Left renal pelvis (tissue), 4 donors: ENCODE data around the gene FAM120A. TPM values are rescaled to one million over a fixed set of nuclear protein-coding genes. Genes with fewer than 3 reads are reported as not detected.

Source experiments
- DNase-seq, 4 donors: peaks; one replicate each; pipeline ENCODE4 v3.0.0-alpha.2; 2013; ENCODE audit warnings: low read depth in 4 of 4, low spot score in 3 of 4
- polyA plus RNA-seq, 4 donors: library from polyadenylated mRNA; unstranded; fragments of 120-200 nt; gene quantifications; one replicate each; pipeline ENCODE4 v1.2.1, GENCODE V29; 2013; ENCODE audit not compliant: insufficient read length in 4 of 4

FAM120A gene
- polyA plus RNA-seq, 4 donors: 60.6 to 78.3 (median 78.0) TPM

- DNase-seq: no peak
Observed at GRCh38 chr9:93606187-93606586, 154.7 kb downstream of the FAM120A start.

DNA sequence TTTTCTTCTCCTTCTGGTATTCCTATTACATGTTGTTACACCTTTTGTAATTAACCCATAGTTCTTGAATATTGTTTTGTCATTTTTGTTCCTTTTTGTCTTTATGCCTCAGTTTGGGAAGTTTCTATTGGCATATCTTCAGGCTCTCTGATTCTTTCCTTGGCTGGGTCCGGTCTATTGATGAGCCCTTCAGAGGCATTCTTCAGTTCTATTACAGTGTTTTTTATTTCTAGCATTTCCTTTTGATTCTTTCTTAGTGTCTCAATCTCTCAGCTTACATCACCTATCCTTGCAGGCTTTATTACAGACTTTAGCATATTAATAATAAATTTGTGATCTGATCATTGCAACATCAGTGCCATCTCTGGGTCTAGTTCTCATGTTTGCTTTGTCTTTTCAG, 158.7 kb downstream of the FAM120A start:
- no peak for DNase-seq

DNA sequence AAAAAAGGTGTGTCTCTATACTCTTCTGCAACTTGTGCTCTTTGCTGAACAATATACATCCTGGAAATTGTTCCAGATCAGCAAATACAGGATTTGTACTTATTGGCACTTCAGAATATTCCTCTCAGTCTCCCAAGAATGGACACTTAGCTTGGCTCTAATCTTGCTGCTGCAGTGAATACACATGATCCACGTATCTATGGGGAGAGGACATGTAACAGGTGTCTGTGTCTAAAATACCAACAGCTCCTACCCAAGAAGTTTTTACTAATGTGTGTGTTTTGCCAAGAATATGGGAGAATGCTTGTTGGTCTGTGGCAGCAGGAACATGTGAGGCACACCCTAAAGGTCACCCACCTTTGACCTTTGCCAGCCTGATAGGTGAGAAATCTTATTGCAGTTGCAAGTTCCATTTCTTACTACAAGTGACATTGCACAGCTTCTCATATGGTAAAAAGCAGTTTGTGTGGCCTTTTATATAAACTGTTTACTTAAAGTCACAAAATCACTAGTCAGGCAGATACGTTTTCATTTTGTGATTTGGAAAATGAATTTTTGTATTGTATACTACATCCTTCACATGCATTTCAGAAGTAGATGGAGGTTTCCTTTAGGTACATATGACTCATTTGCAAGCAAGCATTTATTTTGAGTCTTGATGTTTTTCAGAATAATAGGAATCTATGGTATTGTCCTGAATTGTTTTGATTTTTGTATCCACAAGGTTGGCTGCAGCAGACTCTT, 160.7 kb downstream of the FAM120A start:
- no peak for DNase-seq

- no peak for DNase-seq
Observed at GRCh38 chr9:93612796-93613154, 161.3 kb downstream of the FAM120A start.

DNA sequence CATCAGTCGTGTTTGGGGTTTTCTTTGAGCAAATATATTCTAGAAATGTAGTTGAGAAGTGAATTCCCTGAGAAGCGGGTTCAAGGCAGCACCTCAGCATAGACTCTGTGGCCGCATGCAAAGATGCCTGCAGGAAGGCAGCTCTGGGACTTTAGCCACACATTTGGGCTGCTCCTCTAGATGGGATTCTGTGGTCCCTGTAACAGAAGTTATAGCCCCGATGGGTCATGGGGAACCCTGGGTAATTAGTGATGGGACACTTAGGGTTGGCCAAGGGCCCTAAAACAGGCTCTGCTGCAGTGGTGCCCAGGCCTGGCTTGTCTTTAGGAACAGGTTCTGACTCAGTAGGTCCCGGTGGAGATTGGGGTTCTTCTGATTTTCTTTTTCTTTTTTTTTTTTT, 161.7 kb downstream of the FAM120A start:
- no peak for DNase-seq

DNA sequence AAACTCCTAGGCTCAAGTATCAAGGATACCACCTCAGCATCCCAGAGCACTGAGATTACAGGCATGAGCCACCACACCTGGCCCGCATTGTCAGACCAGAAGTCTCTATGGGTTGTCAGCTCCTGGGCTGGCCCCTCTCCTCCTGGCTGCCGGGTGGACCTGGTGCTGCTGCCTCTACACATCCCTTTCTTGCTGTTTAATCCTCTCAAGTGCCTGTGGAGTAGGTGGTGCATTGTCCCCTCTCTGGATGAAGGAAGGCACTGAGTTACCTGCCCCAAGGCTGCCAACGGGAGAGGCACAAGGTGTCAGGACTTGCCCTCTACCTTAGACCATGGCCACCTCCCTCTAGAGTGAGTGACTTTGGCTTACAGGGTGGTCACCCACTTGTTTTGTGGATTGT, 162.3 kb downstream of the FAM120A start:
- no peak for DNase-seq

GRCh38 chr9:93614830-93615468, 163.5 kb downstream of the FAM120A start:
- DNase-seq: no peak

Other genes starting within 250 kb of the FAM120A start
- gene FAM120AOS, start 1.9 kb downstream of the FAM120A start, polyA plus RNA-seq: 10 to 100 TPM; 48.8 to 67.4 (median 61.0) TPM
- gene PHF2, start 124.9 kb downstream of the FAM120A start, polyA plus RNA-seq: 10 to 100 TPM; 36.8 to 44.5 (median 42.8) TPM